GM12874 (cell line): ENCODE measurements around the gene SPATA6.

ENCODE experiments used
- TF ChIP-seq, protein P1 (sequence below): IDR thresholded peaks from 2 replicates; pipeline ENCODE4 v1.5.1; 2011; ENCODE audit warnings: low read depth, mild to moderate bottlenecking, control low read depth, low read length, moderate library complexity; ENCODE audit not compliant: insufficient read depth

SPATA6 gene

DNA sequence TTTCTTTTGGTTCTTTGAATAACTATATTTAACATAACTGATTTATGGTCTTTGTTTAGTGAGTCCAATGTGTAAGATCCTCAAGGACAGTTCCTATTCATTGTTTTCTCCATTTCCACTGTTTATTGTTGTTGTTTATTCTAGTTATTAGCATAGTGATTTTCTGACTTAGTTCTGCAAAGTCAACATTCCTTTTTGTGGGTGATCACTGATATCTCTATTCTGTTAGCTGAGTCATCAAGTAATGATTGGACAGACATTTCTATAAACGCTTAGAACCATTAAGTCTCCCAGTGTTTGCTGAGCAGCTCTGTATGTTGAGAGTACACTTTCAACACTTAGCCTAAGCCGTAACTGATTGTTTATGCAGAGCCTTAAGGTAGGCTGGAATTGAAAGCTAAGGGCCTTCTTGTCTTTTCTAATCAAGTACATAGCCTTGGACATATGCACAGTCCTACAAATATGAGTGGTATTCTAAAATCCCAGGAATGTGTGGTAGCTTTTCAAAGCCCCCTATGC is 162.4 kb downstream of the SPATA6 start:
- TF ChIP-seq, protein P1, sequence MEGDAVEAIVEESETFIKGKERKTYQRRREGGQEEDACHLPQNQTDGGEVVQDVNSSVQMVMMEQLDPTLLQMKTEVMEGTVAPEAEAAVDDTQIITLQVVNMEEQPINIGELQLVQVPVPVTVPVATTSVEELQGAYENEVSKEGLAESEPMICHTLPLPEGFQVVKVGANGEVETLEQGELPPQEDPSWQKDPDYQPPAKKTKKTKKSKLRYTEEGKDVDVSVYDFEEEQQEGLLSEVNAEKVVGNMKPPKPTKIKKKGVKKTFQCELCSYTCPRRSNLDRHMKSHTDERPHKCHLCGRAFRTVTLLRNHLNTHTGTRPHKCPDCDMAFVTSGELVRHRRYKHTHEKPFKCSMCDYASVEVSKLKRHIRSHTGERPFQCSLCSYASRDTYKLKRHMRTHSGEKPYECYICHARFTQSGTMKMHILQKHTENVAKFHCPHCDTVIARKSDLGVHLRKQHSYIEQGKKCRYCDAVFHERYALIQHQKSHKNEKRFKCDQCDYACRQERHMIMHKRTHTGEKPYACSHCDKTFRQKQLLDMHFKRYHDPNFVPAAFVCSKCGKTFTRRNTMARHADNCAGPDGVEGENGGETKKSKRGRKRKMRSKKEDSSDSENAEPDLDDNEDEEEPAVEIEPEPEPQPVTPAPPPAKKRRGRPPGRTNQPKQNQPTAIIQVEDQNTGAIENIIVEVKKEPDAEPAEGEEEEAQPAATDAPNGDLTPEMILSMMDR = no peak

DNA sequence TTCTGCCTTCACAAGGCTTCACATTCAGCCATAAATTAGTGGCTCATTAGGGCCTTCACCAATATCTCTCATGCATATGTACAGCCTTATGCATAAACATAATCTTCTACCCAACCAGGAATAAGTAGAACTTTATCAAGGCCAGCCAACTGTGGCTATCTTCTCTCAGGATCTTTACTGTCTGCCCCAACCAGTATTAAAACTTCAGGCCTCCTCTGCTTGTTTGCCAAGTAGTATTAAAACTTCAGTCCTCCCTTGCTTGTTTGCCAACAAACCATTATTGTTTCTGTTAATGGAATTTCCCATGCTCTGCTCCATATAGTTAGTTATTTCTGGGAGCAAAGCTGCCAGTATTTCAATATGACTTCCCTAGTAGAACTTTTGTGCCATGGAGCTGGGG is 169.4 kb downstream of the SPATA6 start:
- TF ChIP-seq, protein P1 = no peak

DNA sequence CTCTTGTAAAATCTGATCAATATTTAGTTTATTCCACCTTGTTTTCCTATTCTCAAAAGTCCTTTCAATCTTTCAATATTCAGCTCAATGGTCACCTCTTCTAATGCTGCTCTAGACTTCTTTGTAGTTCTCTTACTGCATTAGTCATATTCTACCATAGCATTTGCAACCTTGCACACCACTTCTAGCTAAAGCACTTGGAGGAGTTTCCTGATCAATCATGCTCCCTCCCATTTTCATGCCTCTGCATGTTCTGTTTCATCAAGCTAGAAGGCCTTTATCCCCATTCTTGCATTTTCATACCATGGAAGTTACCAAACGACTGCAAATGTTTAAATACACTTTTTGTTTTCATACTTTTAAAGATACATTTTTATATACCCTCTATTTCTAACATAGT is 177.3 kb downstream of the SPATA6 start:
- TF ChIP-seq, protein P1 = no peak

DNA sequence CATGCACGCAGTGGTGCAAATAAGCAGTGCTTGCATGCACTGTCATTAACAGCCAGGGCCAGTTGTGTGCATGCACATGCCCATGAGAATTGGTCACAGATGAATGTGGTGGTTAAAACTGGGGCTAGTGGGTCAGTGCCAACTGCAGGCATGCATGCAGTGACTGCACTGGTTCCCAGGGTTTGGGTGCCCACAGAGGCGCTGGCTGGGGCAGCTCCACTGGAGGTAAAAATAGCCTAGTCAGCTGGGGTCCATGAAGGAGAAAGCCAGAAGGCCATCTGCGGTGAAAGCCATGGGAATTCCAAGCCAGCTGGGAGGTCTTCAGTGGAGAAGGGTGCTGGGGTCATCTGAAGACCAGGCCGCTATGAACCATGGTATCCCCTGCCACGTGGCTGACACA is 179.3 kb downstream of the SPATA6 start:
- TF ChIP-seq, protein P1 = no peak

DNA sequence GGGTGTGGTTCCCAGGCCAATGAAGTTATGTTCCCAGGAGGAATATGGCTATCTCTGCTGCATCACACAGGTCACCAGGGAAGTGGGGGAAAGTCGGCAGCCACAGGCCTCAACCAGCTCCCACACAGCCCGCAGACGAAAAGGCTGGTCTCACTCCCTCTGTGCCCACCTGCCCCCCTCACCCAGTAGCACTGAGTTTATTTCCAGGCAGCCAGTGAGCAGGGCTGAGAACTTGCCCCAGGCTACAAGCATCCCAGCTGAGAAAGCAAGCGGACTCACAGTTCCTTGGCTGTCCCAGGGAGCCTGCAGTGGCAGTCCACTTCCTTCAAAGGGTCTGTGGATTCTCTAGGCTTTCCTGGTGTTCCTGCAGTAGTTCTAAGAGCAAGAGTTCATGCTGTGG is 180.6 kb downstream of the SPATA6 start:
- TF ChIP-seq, protein P1 = no peak

DNA sequence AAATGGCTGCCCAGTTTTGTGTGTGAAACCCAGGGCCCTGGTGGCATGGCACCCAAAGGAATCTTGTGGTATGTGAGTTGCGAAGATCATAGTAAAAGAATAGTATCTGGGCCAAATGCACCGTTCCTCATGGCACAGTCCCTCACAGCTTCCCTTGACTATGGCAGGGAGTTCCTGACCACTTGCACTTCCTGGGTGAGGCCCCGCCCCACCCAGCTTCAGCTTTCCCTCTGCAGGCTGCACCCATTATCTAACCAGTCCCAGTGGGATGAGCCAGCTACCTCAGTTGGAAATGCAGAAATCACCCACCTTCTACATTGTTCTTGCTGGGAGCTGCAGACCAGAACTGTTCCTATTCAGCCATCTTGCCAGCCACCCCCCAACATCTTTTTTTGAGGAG is 186.5 kb downstream of the SPATA6 start:
- TF ChIP-seq, protein P1 = no peak

DNA sequence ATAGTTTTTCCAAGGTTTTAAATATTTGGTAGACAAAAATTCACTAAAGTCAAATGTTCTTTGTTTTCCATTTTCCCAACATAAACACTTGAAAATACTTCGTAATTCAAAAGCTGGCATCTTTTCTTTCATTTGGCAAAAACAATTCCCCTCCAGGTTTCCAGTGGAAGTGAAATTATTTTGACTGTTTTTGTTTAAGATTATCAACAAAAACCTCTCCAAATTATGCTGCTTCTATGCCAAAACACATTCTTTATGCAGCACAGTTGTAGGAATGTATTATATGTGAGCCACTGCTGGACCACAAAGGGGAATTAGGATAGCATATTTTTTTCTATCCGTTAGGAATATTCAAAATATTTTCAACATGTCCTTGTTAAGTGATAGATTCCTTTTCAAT is 205.4 kb downstream of the SPATA6 start:
- TF ChIP-seq, protein P1 = no peak
